Tibial artery (tissue), 4 donors: ENCODE data around the gene KRT84.
A peak's percentile ranks its signal among the peaks of the same experiment; 100 is the strongest.

ENCODE experiments used
- DNase-seq, 2 donors: peaks; one replicate each; pipeline ENCODE4 v3.0.0-alpha.2; 2019
- H3K27ac ChIP-seq, 2 donors: fragments of 200-600 bp; sonication (generic) in 1 of 2; 1 replicate in 1 of 2; 2 replicates in 1 of 2; pipeline ENCODE4 v1.5.1; 2018 to 2019; ENCODE audit warnings: mild to moderate bottlenecking in 1 of 2
- H3K27me3 ChIP-seq, 2 donors: fragments of 200-600 bp; sonication (generic) in 1 of 2; one replicate each; pipeline versions ENCODE4 v1.5.1 to v1.6.0; 2016 to 2019
- H3K36me3 ChIP-seq, 3 donors: fragments of 200-600 bp; sonication (generic) in 2 of 3; one replicate each; pipeline ENCODE4 v1.5.1; 2016 to 2019; ENCODE audit warnings: mild to moderate bottlenecking in 2 of 3
- H3K4me1 ChIP-seq, 4 donors: fragments of 200-600 bp; sonication (generic) in 2 of 4; 1 replicate in 3 of 4; 2 replicates in 1 of 4; pipeline ENCODE4 v1.5.1; 2016 to 2019
- H3K4me3 ChIP-seq, 2 donors: fragments of 200-600 bp; sonication (generic) in 1 of 2; 1 replicate in 1 of 2; 2 replicates in 1 of 2; pipeline ENCODE4 v1.5.1; 2018 to 2019; ENCODE audit warnings: mild to moderate bottlenecking in 2 of 2
- H3K9me3 ChIP-seq, 3 donors: fragments of 200-600 bp; sonication (generic) in 1 of 3; one replicate each; pipeline ENCODE4 v1.5.1; 2016 to 2019
- CTCF ChIP-seq, 2 experiments: fragments of 200-600 bp in 1 of 2; fragments of 450-650 bp in 1 of 2; IDR thresholded peaks; one replicate each; pipeline ENCODE4 v1.5.1; 2017 to 2019; ENCODE audit warnings: antibody characterized with exemption in 2 of 2, mild to moderate bottlenecking in 1 of 2, moderate library complexity in 1 of 2
- intact Hi-C: fragments of 100-400 bp; cut with DNase I; formaldehyde crosslinking; loops from one replicate; pipeline ENCODE4 v1.15.0; 2023; ENCODE audit warnings: low total_unique reads

KRT84 gene

GRCh38 chr12:52363111-52363679 is 22.3 kb downstream of the KRT84 start:
- no peaks in the 10 kb centered on the region for H3K36me3 ChIP-seq
- no peak for DNase-seq
- no peak for TF ChIP-seq CTCF (IDR thresholded peaks at IDR 0.05)
- H3K4me1 ChIP-seq = no peaks in the 10 kb centered on the region
- intact Hi-C loops = no loop called here
- no peak overlapping the region for H3K4me3 ChIP-seq
- peaks cover 0 to 19% of the 10 kb centered on the region in 2 donors for H3K27me3 ChIP-seq
- H3K27ac ChIP-seq = no peak overlapping the region
- H3K9me3 ChIP-seq = no peaks in the 10 kb centered on the region

- H3K4me1 ChIP-seq = no peaks in the 10 kb centered on the region
- peak in 1 of 2 donors; percentile 56 for DNase-seq
- no peaks in the 10 kb centered on the region for H3K9me3 ChIP-seq
- H3K4me3 ChIP-seq = no peak overlapping the region
- peaks cover 0 to 22% of the 10 kb centered on the region in 2 donors for H3K27me3 ChIP-seq
- no peak for TF ChIP-seq CTCF (IDR thresholded peaks at IDR 0.05)
- intact Hi-C loops = no loop called here
- H3K36me3 ChIP-seq = no peaks in the 10 kb centered on the region
- H3K27ac ChIP-seq = no peak overlapping the region
These were observed 23.2 kb downstream of the KRT84 start for GRCh38 chr12:52362118-52362726.

- Histone ChIP-seq H3K9me3 (no peaks in the 10 kb centered on the region), H3K27ac (no peak overlapping the region), H3K4me1 (no peaks in the 10 kb centered on the region), H3K27me3 (peaks cover 0 to 28% of the 10 kb centered on the region in 2 donors), H3K36me3 (no peaks in the 10 kb centered on the region), H3K4me3 (no peak overlapping the region)
- intact Hi-C loops = no loop called here
- peak; percentile 5 to 12 for DNase-seq
- no peak for TF ChIP-seq CTCF (IDR thresholded peaks at IDR 0.05)
These were observed 23.9 kb downstream of the KRT84 start for GRCh38 chr12:52361553-52361952.

- H3K36me3 ChIP-seq = no peaks in the 10 kb centered on the region
- no peak overlapping the region for H3K27ac ChIP-seq
- H3K27me3 ChIP-seq = peaks cover 0 to 36% of the 10 kb centered on the region in 2 donors
- no peaks in the 10 kb centered on the region for H3K4me1 ChIP-seq
- H3K4me3 ChIP-seq = no peak overlapping the region
- peak; percentile 13 to 38 for DNase-seq
- no peaks in the 10 kb centered on the region for H3K9me3 ChIP-seq
- no peak for TF ChIP-seq CTCF (IDR thresholded peaks at IDR 0.05)
- intact Hi-C loops = no loop called here
These were observed 24.7 kb downstream of the KRT84 start for GRCh38 chr12:52360663-52361271.

- peak; percentile 11 to 20 for DNase-seq
- H3K36me3 ChIP-seq = no peaks in the 10 kb centered on the region
- no peak overlapping the region for H3K27ac ChIP-seq
- no peaks in the 10 kb centered on the region for H3K4me1 ChIP-seq
- intact Hi-C loops = no loop called here
- no peak for TF ChIP-seq CTCF (IDR thresholded peaks at IDR 0.05)
- H3K9me3 ChIP-seq = no peaks in the 10 kb centered on the region
- peaks cover 0 to 36% of the 10 kb centered on the region in 2 donors for H3K27me3 ChIP-seq
- no peak overlapping the region for H3K4me3 ChIP-seq
These were observed 25.3 kb downstream of the KRT84 start for GRCh38 chr12:52360106-52360662.
